Type B pancreatic cell (in vitro differentiated cells): ENCODE measurements around the gene OR52E5. TPM values are rescaled to one million over a fixed set of nuclear protein-coding genes. Genes with fewer than 3 reads are reported as not detected.

Experiments
- DNase-seq: peaks from one replicate; pipeline ENCODE4 v3.0.0; 2021; ENCODE audit warnings: mixed read lengths; ENCODE audit not compliant: unreplicated experiment; ENCODE audit errors: extremely low spot score
- H3K27ac Mint-ChIP-seq: 2 replicates; pipeline ENCODE4 v1.8.0; 2021; ENCODE audit warnings: mild to moderate bottlenecking, mixed read lengths
- H3K27me3 Mint-ChIP-seq: 2 replicates; pipeline ENCODE4 v1.8.0; 2021; ENCODE audit warnings: mixed read lengths
- H3K36me3 Mint-ChIP-seq: 2 replicates; pipeline ENCODE4 v1.8.0; 2021; ENCODE audit warnings: mixed read lengths
- H3K4me1 Mint-ChIP-seq: one replicate; pipeline ENCODE4 v1.8.0; 2021; ENCODE audit warnings: mixed read lengths; ENCODE audit not compliant: unreplicated experiment
- H3K4me3 Mint-ChIP-seq: 2 replicates; pipeline ENCODE4 v1.8.0; 2021; ENCODE audit warnings: mild to moderate bottlenecking, mixed read lengths
- H3K9me3 Mint-ChIP-seq: 2 replicates; pipeline ENCODE4 v1.8.0; 2021; ENCODE audit warnings: mixed read lengths
- total RNA-seq: library from RNA; stranded (reverse); gene quantifications from 2 replicates; pipeline ENCODE4 v1.2.1, GENCODE V29; 2021; ENCODE audit warnings: low replicate concordance
- TF ChIP-seq, protein P1 (sequence below): fragments of 200-600 bp; sonication (generic); conservative IDR thresholded peaks from 2 replicates; pipeline ENCODE4 v1.5.0; 2021; ENCODE audit warnings: antibody characterized with exemption, mild to moderate bottlenecking

OR52E5 gene
- total RNA-seq, 1 donor from 2014 or later, result not detected

- TF ChIP-seq, protein P1, sequence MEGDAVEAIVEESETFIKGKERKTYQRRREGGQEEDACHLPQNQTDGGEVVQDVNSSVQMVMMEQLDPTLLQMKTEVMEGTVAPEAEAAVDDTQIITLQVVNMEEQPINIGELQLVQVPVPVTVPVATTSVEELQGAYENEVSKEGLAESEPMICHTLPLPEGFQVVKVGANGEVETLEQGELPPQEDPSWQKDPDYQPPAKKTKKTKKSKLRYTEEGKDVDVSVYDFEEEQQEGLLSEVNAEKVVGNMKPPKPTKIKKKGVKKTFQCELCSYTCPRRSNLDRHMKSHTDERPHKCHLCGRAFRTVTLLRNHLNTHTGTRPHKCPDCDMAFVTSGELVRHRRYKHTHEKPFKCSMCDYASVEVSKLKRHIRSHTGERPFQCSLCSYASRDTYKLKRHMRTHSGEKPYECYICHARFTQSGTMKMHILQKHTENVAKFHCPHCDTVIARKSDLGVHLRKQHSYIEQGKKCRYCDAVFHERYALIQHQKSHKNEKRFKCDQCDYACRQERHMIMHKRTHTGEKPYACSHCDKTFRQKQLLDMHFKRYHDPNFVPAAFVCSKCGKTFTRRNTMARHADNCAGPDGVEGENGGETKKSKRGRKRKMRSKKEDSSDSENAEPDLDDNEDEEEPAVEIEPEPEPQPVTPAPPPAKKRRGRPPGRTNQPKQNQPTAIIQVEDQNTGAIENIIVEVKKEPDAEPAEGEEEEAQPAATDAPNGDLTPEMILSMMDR, result no peak
- DNase-seq, result no peak
- no peaks in the 10 kb centered on the region for H3K4me1 Mint-ChIP-seq
- no peaks in the 10 kb centered on the region for H3K36me3 Mint-ChIP-seq
- H3K4me3 Mint-ChIP-seq, result no peak overlapping the region
- no peaks in the 10 kb centered on the region for H3K9me3 Mint-ChIP-seq
- peaks cover 24% of the 10 kb centered on the region for H3K27me3 Mint-ChIP-seq
- H3K27ac Mint-ChIP-seq, result no peak overlapping the region
Measured at GRCh38 chr11:5878564-5878963, 14.4 kb upstream of the OR52E5 start.

DNA sequence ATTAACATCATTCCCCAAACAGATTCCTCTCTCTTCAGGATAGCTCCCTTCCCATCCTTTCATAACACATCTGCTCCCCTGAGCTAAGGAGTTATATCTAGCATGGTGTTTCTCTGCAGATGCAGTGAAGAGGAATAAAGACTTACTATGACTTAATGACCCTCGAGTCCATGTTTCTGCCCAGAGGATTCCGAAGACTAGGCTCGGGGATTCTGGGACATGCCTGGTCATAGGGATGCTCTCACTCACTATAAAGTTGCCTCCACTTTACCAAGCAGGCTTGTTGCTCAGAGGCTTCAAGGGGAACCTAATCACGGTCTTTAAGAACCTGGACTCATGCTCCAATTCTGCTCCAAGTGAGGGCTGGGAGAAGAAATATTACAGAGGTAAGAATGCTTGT lies 12.7 kb upstream of the OR52E5 start, which contains the start of gene OR52E4:
Gene OR52E4, plus strand, starts transcription at position 301 of the 400 bp plus-strand sequence. CDS start 3,664 bp downstream, outside the sequence.
- H3K36me3 Mint-ChIP-seq, result no peaks in the 10 kb centered on the region
- H3K4me3 Mint-ChIP-seq, result no peak within 1 kb of the TSS
- peaks cover 24% of the 10 kb centered on the region for H3K27me3 Mint-ChIP-seq
- no peak for DNase-seq
- no peaks in the 10 kb centered on the region for H3K9me3 Mint-ChIP-seq
- H3K27ac Mint-ChIP-seq, result no peak within 1 kb of the TSS
- TF ChIP-seq, protein P1, result no peak
- no peaks in the 10 kb centered on the region for H3K4me1 Mint-ChIP-seq

DNA sequence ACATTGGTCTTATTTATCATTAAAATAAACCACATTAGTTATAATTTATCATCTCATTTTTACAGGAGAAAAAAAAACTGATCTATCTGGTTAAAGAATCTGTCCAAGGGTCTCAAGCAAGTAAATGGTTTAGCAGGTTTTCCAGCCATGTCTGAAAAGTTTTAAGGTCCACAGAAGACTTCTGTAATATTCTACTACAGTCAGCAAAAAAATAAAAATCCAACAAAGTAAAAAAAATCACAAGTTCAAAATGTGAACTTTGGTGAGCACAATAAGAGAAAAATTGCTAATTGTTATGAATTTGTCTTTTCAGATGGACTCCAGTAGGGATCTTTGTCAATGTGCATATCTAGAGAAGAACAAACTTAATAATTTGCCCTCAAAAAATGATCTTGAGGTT lies 11.3 kb upstream of the OR52E5 start:
- Mint-ChIP-seq H3K4me1 (no peaks in the 10 kb centered on the region), H3K36me3 (no peaks in the 10 kb centered on the region), H3K4me3 (no peak overlapping the region), H3K9me3 (no peaks in the 10 kb centered on the region), H3K27ac (no peak overlapping the region), H3K27me3 (peaks cover 24% of the 10 kb centered on the region)
- TF ChIP-seq, protein P1, result no peak
- DNase-seq, result no peak

DNA sequence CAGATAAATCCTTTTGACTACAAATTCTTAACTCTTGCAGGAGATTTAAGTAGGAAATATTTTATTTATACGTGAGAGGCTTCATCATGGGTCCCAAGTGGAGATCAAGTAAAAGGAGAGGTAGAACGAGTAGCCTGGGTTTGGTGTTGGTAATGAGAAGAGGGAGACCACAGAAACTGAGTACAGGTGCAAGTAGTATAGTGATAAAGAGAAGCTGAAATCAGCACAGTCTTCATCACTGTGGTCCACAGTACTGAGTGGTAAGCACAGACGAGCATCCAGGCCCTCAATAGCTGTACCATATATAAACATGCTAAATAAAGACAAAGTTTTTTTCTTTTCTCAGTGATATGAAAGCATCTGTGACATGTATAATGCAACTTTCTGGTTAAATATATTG lies 5.8 kb upstream of the OR52E5 start:
- Mint-ChIP-seq H3K9me3 (no peaks in the 10 kb centered on the region), H3K27ac (no peak overlapping the region), H3K36me3 (no peaks in the 10 kb centered on the region), H3K4me1 (no peaks in the 10 kb centered on the region), H3K27me3 (peaks cover 5% of the 10 kb centered on the region), H3K4me3 (no peak overlapping the region)
- DNase-seq, result no peak
- TF ChIP-seq, protein P1, result no peak

DNA sequence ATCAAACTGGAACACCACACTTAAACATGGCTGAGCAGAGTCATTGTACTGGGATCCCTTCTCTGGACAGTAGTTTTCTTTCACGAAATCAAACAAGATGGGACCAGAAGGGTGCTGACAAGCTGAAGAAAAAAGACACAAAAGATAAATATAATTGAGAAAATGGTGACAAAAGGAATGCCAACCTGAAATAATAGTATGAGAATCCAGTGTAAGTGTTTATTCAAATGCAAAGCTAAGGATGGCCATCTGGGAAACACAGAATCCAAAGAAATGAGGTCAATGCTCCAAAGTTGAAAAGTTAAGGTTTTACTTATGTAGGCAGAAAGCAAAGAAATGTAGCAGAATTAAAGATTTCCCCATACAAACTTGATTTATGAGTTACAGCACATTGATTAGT lies 5.3 kb upstream of the OR52E5 start:
- peaks cover under 1% of the 10 kb centered on the region for H3K27me3 Mint-ChIP-seq
- no peak overlapping the region for H3K27ac Mint-ChIP-seq
- no peaks in the 10 kb centered on the region for H3K36me3 Mint-ChIP-seq
- no peak for DNase-seq
- TF ChIP-seq, protein P1, result no peak
- no peaks in the 10 kb centered on the region for H3K9me3 Mint-ChIP-seq
- no peak overlapping the region for H3K4me3 Mint-ChIP-seq
- H3K4me1 Mint-ChIP-seq, result no peaks in the 10 kb centered on the region
